HG03565 (cell line): Measurements from ENCODE around the gene GOLM1.

Experiments
- ATAC-seq: cut with Tn5 transposase; IDR thresholded peaks from one replicate; pipeline ENCODE4 v1.9.1; 2021; ENCODE audit warnings: mild to moderate bottlenecking, moderate library complexity; ENCODE audit not compliant: unreplicated experiment

The GOLM1 gene

DNA sequence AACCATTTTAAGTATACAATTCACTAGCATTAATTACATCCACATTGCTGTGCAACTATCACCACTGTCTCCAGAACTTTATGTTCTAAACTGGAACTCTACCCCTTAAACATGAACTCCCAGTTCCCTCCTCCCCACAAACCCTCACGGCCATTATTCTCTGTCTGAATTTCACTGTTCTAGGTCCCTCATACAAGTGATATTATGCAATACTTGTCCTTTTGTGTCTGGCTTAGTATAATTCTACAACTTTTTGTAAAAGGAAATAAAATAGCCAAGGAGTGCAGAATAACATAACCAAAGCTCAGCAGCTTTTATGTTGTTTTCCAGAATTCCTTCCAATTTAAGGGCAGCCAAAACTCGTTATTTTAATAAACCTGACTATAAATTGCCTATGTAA is 105.2 kb downstream of the GOLM1 start:
- ATAC-seq = no peak

DNA sequence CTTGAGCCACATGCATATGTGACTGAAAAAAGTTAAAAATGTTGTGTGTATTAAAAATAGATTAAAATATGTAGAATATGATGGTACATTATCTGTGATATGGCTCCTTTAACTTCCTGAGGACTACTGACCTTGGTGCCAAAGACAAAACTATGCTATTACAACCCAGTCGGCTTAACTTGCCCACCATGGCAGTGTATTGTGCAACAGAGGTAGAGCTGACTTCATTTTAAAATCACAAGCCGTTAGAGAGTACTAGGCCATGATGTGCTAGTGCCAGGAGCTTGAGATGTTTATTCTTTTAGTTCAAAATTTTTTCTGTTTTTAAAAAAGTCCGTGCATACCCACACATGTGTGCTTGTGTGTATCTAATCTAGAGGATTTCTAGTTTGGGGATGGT is 112.1 kb downstream of the GOLM1 start:
- ATAC-seq = no peak

DNA sequence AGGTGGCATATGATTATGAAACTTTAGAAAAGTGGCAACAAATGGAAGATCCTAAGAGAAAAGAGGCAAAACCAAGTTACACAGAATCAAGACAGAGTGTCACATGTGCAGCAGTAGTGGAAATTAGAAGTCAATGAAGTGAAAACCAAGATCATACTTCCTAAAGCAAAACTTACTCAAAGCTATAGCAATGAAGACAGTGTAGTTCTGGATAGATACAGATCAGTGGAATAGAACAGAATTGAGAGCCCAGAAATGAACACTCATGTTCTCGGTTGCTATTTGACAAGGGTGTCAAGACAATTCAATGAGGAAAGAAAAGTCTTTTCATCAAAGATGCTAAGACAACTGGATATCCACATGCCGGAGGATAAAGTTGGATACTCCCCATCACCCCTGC is 114.9 kb downstream of the GOLM1 start:
- ATAC-seq = no peak

DNA sequence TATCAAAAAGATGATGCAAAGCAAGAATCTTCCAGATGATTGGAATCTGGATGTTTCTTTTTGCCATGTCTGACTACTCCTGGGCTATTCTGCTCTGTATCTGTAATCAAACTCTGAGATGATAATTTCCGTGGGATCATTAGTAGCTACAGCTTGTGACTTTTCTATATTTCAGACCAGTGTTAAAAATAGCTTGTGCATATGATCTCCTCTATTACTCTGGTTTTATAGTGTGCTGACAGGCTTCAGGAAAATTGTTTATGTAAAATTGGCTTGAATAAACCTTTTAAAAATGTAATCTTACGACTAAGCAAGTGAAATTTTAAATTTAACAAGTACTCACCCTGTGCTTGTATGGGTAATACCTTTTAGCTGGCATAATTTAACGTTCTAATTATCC is 118.0 kb downstream of the GOLM1 start:
- no peak for ATAC-seq

DNA sequence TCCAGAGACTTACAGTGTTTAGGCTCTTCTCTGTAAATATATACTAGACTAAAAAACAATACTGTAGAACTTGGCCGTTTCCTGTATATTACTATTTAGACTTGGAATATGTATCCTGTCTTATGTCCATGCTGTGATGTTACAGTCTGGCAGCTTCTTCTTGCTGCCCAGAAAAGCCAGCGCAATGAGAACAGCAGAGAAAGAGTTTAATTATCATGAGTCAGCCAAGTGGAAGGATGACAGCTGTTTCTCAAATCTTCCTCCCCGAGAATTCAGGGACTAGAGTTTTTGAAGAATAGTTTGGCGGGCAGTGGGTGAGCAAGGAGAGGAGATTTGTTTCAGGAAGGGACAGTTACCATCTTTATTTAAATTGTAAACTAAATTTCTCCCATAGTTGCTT is 120.9 kb downstream of the GOLM1 start:
- ATAC-seq = no peak
